Panc1 (cell line): ENCODE results near the gene DUSP18. TPM values are rescaled to one million over a fixed set of nuclear protein-coding genes. Genes with fewer than 3 reads are reported as not detected.

Experiments
- ATAC-seq: fragments of 200-7000 bp; cut with Tn5 transposase; 2 replicates; pipeline ENCODE4 v1.9.1; 2020; ENCODE audit warnings: mild to moderate bottlenecking, moderate library complexity
- BruUV-seq: library from RNA; stranded (reverse); fragments of 400-500 nt; replicated peaks from 2 replicates; lab custom pipeline; 2021; lab: Mats Ljungman, UMichigan
- CTCF ChIA-PET: fragments of 300-600 bp; sonication (Branson Sonifier 250); formaldehyde crosslinking; loops from one replicate; lab custom pipeline; 2022; ENCODE audit warnings: antibody characterized with exemption; lab: Charles Lee
- POLR2A ChIA-PET: fragments of 300-600 bp; sonication (Branson Sonifier 250); formaldehyde crosslinking; loops from one replicate; lab custom pipeline; 2022; ENCODE audit warnings: antibody characterized with exemption; lab: Charles Lee
- DNase-seq: peaks from one replicate; pipeline ENCODE4 v3.0.0-alpha.2; 2010; ENCODE audit warnings: low read depth, low spot score
- H3K27ac ChIP-seq: 2 replicates; pipeline ENCODE4 v1.5.1; 2011; ENCODE audit warnings: mild to moderate bottlenecking, low read length, inconsistent platforms
- H3K27me3 ChIP-seq: fragments of 200-500 bp; sonication (Bioruptor generic); 2 replicates; pipeline ENCODE4 v1.6.0; 2014; ENCODE audit warnings: low read length, inconsistent platforms; ENCODE audit not compliant: control insufficient read depth, insufficient read depth
- H3K36me3 ChIP-seq: fragments of 200-500 bp; sonication (Bioruptor generic); 2 replicates; pipeline ENCODE4 v1.5.1; 2014; ENCODE audit warnings: inconsistent platforms, mild to moderate bottlenecking, low read length, moderate library complexity; ENCODE audit not compliant: control insufficient read depth, insufficient read depth
- H3K4me1 ChIP-seq: 2 replicates; pipeline ENCODE4 v1.5.1; 2011; ENCODE audit warnings: inconsistent platforms, mild to moderate bottlenecking, low read length, moderate library complexity; ENCODE audit not compliant: control insufficient read depth, insufficient read depth
- H3K4me3 ChIP-seq, 2 experiments: 2 replicates each; pipeline ENCODE4 v1.5.1; 2011 to 2012; ENCODE audit warnings: low read depth in 2 of 2, low read length in 2 of 2, mild to moderate bottlenecking in 2 of 2, inconsistent platforms in 1 of 2, moderate library complexity in 1 of 2
- H3K9me3 ChIP-seq: fragments of 200-500 bp; sonication (Bioruptor generic); 2 replicates; pipeline ENCODE4 v1.5.1; 2014; ENCODE audit warnings: low read depth, mild to moderate bottlenecking, inconsistent platforms, low read length, moderate library complexity; ENCODE audit not compliant: control insufficient read depth, insufficient read depth
- CTCF ChIP-seq: fragments of 450-650 bp; IDR thresholded peaks from 2 replicates; pipeline ENCODE4 v1.5.1; 2017; ENCODE audit warnings: mild to moderate bottlenecking
- POLR2AphosphoS5 ChIP-seq: IDR thresholded peaks from 2 replicates; pipeline ENCODE4 v1.6.1; 2012; ENCODE audit warnings: mild to moderate bottlenecking, low read depth, low read length, moderate library complexity
- REST ChIP-seq, 2 experiments: IDR thresholded peaks; 2 replicates each; pipeline ENCODE4 v1.6.1; 2011 to 2012; ENCODE audit warnings: low read depth in 2 of 2, control low read depth in 1 of 2, low read length in 1 of 2, mild to moderate bottlenecking in 1 of 2, moderate library complexity in 1 of 2; ENCODE audit not compliant: insufficient read depth in 1 of 2
- SIN3A ChIP-seq: IDR thresholded peaks from 2 replicates; pipeline ENCODE4 v1.6.1; 2012; ENCODE audit warnings: low read depth, mild to moderate bottlenecking, low read length, moderate library complexity, borderline replicate concordance; ENCODE audit not compliant: insufficient read depth
- TCF7L2 ChIP-seq: IDR thresholded peaks from 2 replicates; pipeline ENCODE4 v1.6.1; 2011; ENCODE audit warnings: mild to moderate bottlenecking, low read depth, low read length, inconsistent platforms
- in situ Hi-C: cut with HindIII; loops from 2 replicates; pipeline ENCODE4 v1.10.0; 2016; ENCODE audit warnings: low sequenced_read_pairs, low pct_unique_long_range_greater_than_20kb
- intact Hi-C: fragments of 100-400 bp; cut with micrococcal nuclease; formaldehyde crosslinking; loops from one replicate; pipeline ENCODE4 v1.10.0; 2022; ENCODE audit not compliant: unreplicated experiment
- total RNA-seq: library from RNA; stranded (reverse); gene quantifications from one replicate; pipeline ENCODE4 v1.2.1, GENCODE V29; 2021; ENCODE audit not compliant: unreplicated experiment

The DUSP18 gene
- total RNA-seq, 1 experiment from 2014 or later: 15.4 TPM

- no peak for ATAC-seq
- DNase-seq: no peak
- Histone ChIP-seq H3K36me3 (no peaks in the 10 kb centered on the region), H3K27ac (no peak overlapping the region), H3K4me1 (no peaks in the 10 kb centered on the region; the same call in 1 of the 2 replicates), H3K9me3 (no peaks in the 10 kb centered on the region), H3K27me3 (no peaks in the 10 kb centered on the region), H3K4me3 (no peak overlapping the region)
- ChIA-PET POLR2A (interaction anchor here (0.7 kb wide), 1 partner anchor 571 kb away, joined by 4 read pairs; no protein-coding TSS in a partner anchor), CTCF (no interaction called here)
- TF ChIP-seq REST (IDR thresholded peaks at IDR 0.05; ENCODE audit: insufficient read depth in 1 of 2, low read depth in 2 of 2, low read length in 1 of 2) (no peak), CTCF (no peak), SIN3A (no peak), POLR2AphosphoS5 (no peak), TCF7L2 (no peak)
- intact Hi-C loops (no loop called here), in situ Hi-C loops (no loop called here)
- no TSS peak for BruUV-seq
Observed at GRCh38 chr22:30614268-30614667, 53.4 kb downstream of the DUSP18 start.

- Histone ChIP-seq H3K27me3 (no peaks in the 10 kb centered on the region), H3K4me3 (no peak overlapping the region), H3K9me3 (no peaks in the 10 kb centered on the region), H3K4me1 (no peaks in the 10 kb centered on the region; the same call in 1 of the 2 replicates), H3K36me3 (no peaks in the 10 kb centered on the region), H3K27ac (no peak overlapping the region)
- POLR2A ChIA-PET: no interaction called here
- ATAC-seq (no peak), DNase-seq (no peak)
- intact Hi-C loops (no loop called here), in situ Hi-C loops (no loop called here)
- CTCF ChIA-PET: no interaction called here
- BruUV-seq: no TSS peak
- no peak for TF ChIP-seq REST (IDR thresholded peaks at IDR 0.05; ENCODE audit: insufficient read depth in 1 of 2, low read depth in 2 of 2, low read length in 1 of 2)
- no peak for TF ChIP-seq SIN3A
- TF ChIP-seq CTCF: no peak
- TF ChIP-seq POLR2AphosphoS5: no peak
- TF ChIP-seq TCF7L2: no peak
Observed at GRCh38 chr22:30612789-30613188, 54.9 kb downstream of the DUSP18 start.
